Measurements from ENCODE around the gene KCNQ2.

Gene KCNQ2

GRCh38 chr20:63361519-63362435 is 110.7 kb downstream of the KCNQ2 start:
- H3K4me3 ChIP-seq (ENCODE audit: low read length): no peak overlapping the region
- no peak for TF ChIP-seq CTCF (conservative IDR thresholded peaks at IDR 0.05; ENCODE audit: low read length)
- no peak for DNase-seq (ENCODE audit: low read depth)

GRCh38 chr20:63360850-63361518 is 111.5 kb downstream of the KCNQ2 start, which contains the start of gene CHRNA4:
Gene CHRNA4 (minus strand): TSS chr20:63361349. CDS start chr20:63361165, 184 bp downstream.
- DNase-seq (ENCODE audit: low read depth): no peak
- no peak for TF ChIP-seq CTCF (conservative IDR thresholded peaks at IDR 0.05; ENCODE audit: low read length)
- H3K4me3 ChIP-seq (ENCODE audit: low read length): no peak within 1 kb of the TSS

GRCh38 chr20:63359937-63360849 is 112.3 kb downstream of the KCNQ2 start:
- no peak overlapping the region for H3K4me3 ChIP-seq (ENCODE audit: low read length)
- no peak for DNase-seq (ENCODE audit: low read depth)
- TF ChIP-seq CTCF (conservative IDR thresholded peaks at IDR 0.05; ENCODE audit: low read length): no peak

GRCh38 chr20:63359164-63359934 is 113.1 kb downstream of the KCNQ2 start:
- no peak overlapping the region for H3K4me3 ChIP-seq (ENCODE audit: low read length)
- DNase-seq (ENCODE audit: low read depth): no peak
- no peak for TF ChIP-seq CTCF (conservative IDR thresholded peaks at IDR 0.05; ENCODE audit: low read length)

GRCh38 chr20:63357921-63358905 is 114.2 kb downstream of the KCNQ2 start:
- no peak for TF ChIP-seq CTCF (conservative IDR thresholded peaks at IDR 0.05; ENCODE audit: low read length)
- no peak overlapping the region for H3K4me3 ChIP-seq (ENCODE audit: low read length)
- DNase-seq (ENCODE audit: low read depth): no peak

Measured in AG10803 (cell line).